Thyroid gland (tissue), 4 donors: ENCODE data around the gene AFG3L2. TPM values are rescaled to one million over a fixed set of nuclear protein-coding genes. Genes with fewer than 3 reads are reported as not detected.

ENCODE experiments used
- DNase-seq, 2 donors: peaks; one replicate each; pipeline ENCODE4 v3.0.0-alpha.2; 2019
- H3K27ac ChIP-seq, 3 donors: fragments of 200-600 bp; sonication (generic); 1 replicate in 2 of 3; 2 replicates in 1 of 3; pipeline ENCODE4 v1.5.1; 2016 to 2019; ENCODE audit warnings: mild to moderate bottlenecking in 1 of 3, moderate library complexity in 1 of 3
- H3K27me3 ChIP-seq: fragments of 200-600 bp; sonication (generic); one replicate; pipeline ENCODE4 v1.5.1; 2019
- H3K36me3 ChIP-seq, 2 donors: fragments of 200-600 bp; sonication (generic); one replicate each; pipeline ENCODE4 v1.5.1; 2016 to 2019
- H3K4me1 ChIP-seq, 2 donors: fragments of 200-600 bp; sonication (generic); one replicate each; pipeline ENCODE4 v1.5.1; 2017 to 2019
- H3K4me3 ChIP-seq, 3 donors: fragments of 200-600 bp; sonication (generic); replicated peaks in 1 of 3; 1 replicate in 2 of 3; 2 replicates in 1 of 3; pipeline ENCODE4 v1.5.1; 2016; ENCODE audit warnings: mild to moderate bottlenecking in 1 of 3
- H3K9me3 ChIP-seq: fragments of 200-600 bp; sonication (generic); one replicate; pipeline ENCODE4 v1.5.1; 2017
- POLR2A ChIP-seq, 2 donors: fragments of 450-650 bp; IDR thresholded peaks; one replicate each; pipeline ENCODE4 v1.6.1; 2017; ENCODE audit warnings: antibody characterized with exemption in 2 of 2, mild to moderate bottlenecking in 2 of 2, moderate library complexity in 1 of 2
- WGBS, 2 donors: methylation state at CpG; one replicate each; pipeline ENCODE4 v1.1.5; 2017; 5-methylcytosine and 5-hydroxymethylcytosine counted together
- intact Hi-C: fragments of 100-400 bp; cut with DNase I; formaldehyde crosslinking; loops from one replicate; pipeline ENCODE4 v1.15.1; 2023
- total RNA-seq, 4 donors: library from RNA; depleted of rRNA; stranded (reverse); fragments of >200 nt; gene quantifications; one replicate each; pipeline ENCODE4 v1.2.3, GENCODE V29; 2016
- TF ChIP-seq, protein P1 (sequence below), 6 experiments: fragments of 200-600 bp in 3 of 6; fragments of 450-650 bp in 3 of 6; sonication (generic) in 3 of 6; IDR thresholded peaks; one replicate each; pipeline ENCODE4 v1.5.1; 2016 to 2019; ENCODE audit warnings: antibody characterized with exemption in 6 of 6, mild to moderate bottlenecking in 2 of 6, inconsistent platforms in 1 of 6, moderate library complexity in 1 of 6

The AFG3L2 gene
- total RNA-seq, 4 donors from 2014 or later: 60.9 to 92.4 (median 84.7) TPM

DNA sequence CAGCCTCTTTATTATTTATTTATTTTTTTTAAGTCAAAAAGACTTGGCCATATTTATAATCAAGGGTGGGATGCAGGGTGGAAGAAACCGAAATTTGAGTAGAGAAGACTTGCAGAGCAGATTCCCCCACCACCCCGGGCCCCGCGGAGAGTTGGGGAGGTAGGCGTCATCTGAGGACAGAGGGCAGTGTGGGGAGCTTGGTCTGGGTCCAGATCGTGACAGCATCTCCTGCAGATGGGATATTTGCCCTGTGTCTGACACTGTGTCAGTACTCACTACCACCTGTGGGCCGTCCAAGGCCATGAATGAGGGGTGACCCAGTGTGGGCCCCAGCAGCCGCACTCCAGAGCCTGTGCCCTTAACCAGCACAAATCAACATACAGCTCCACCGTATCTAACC, 20.2 kb upstream of the AFG3L2 start:
- Histone ChIP-seq H3K27me3 (no peaks in the 10 kb centered on the region), H3K4me3 (no peak overlapping the region), H3K36me3 (no peaks in the 10 kb centered on the region), H3K27ac (no peak overlapping the region), H3K9me3 (no peaks in the 10 kb centered on the region), H3K4me1 (no peaks in the 10 kb centered on the region)
- WGBS, 2 donors: 89 to 96% methylated on average over 8 to 9 of the region's 9 CpGs
- intact Hi-C loops: loop anchor here (10.0 kb wide), 1 partner anchor 128 kb away; no protein-coding TSS in a partner anchor
- DNase-seq: no peak
- TF ChIP-seq, protein P1, sequence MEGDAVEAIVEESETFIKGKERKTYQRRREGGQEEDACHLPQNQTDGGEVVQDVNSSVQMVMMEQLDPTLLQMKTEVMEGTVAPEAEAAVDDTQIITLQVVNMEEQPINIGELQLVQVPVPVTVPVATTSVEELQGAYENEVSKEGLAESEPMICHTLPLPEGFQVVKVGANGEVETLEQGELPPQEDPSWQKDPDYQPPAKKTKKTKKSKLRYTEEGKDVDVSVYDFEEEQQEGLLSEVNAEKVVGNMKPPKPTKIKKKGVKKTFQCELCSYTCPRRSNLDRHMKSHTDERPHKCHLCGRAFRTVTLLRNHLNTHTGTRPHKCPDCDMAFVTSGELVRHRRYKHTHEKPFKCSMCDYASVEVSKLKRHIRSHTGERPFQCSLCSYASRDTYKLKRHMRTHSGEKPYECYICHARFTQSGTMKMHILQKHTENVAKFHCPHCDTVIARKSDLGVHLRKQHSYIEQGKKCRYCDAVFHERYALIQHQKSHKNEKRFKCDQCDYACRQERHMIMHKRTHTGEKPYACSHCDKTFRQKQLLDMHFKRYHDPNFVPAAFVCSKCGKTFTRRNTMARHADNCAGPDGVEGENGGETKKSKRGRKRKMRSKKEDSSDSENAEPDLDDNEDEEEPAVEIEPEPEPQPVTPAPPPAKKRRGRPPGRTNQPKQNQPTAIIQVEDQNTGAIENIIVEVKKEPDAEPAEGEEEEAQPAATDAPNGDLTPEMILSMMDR (IDR thresholded peaks at IDR 0.05): no peak
- TF ChIP-seq POLR2A (IDR thresholded peaks at IDR 0.05): no peak

DNA sequence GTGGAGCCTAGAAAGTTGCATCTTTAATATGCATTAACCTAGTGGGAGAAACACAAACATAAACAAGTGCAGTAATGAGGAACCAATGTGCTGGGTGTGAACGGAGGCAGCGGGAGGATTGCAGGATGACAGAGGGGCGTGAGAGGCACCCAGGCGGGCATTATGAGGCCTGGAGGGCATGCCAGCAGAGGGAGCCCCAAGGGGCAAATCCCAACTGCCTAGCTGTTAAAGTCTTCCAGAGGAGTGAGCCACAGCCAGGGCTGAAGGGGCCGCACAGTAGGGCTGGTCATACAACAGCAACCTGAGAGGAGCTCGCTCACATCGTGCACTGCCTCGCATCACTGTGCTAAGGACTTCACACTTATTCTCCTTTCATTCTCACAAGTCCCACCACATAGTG, 17.4 kb upstream of the AFG3L2 start:
- no peaks in the 10 kb centered on the region for H3K9me3 ChIP-seq
- no peak overlapping the region for H3K27ac ChIP-seq
- no peak overlapping the region for H3K4me3 ChIP-seq
- intact Hi-C loops: loop anchor here (10.0 kb wide), 1 partner anchor 130 kb away; no protein-coding TSS in a partner anchor
- no peak for DNase-seq
- no peaks in the 10 kb centered on the region for H3K27me3 ChIP-seq
- no peaks in the 10 kb centered on the region for H3K4me1 ChIP-seq
- WGBS, 2 donors: 58 to 75% methylated on average over 8 of the region's 8 CpGs
- no peaks in the 10 kb centered on the region for H3K36me3 ChIP-seq
- no peak for TF ChIP-seq POLR2A (IDR thresholded peaks at IDR 0.05)
- TF ChIP-seq, protein P1 (IDR thresholded peaks at IDR 0.05): peak in 1 of 6 experiments; percentile 18

DNA sequence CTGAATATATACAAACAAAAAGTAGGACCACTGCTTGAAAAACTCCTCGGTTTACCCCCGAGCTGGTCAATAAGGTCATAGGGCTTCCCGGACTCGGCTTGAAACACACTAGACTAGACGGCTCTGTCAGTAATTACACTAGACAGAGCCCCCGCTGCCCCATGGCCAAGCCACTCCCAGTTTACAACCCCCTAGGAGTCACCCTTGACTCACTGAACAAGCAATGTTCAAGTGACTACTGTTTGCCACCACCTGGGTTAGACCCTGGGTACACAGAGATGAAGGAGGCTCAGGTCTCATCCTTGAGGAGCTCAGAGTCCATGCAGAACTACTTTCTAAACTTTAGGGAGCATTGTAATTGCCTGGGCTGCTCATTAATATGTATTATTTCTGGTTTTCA, 17.0 kb upstream of the AFG3L2 start:
- Histone ChIP-seq H3K4me1 (no peaks in the 10 kb centered on the region), H3K4me3 (no peak overlapping the region), H3K27me3 (no peaks in the 10 kb centered on the region), H3K36me3 (no peaks in the 10 kb centered on the region), H3K9me3 (no peaks in the 10 kb centered on the region), H3K27ac (no peak overlapping the region)
- intact Hi-C loops: loop anchor here (2.0 to 10.0 kb wide), 2 partner anchors 131 to 267 kb away; no protein-coding TSS in a partner anchor
- DNase-seq: no peak
- 66 to 71% methylated on average over 6 of the region's 6 CpGs for WGBS, 2 donors
- TF ChIP-seq, protein P1 (IDR thresholded peaks at IDR 0.05): no peak
- TF ChIP-seq POLR2A (IDR thresholded peaks at IDR 0.05): no peak

DNA sequence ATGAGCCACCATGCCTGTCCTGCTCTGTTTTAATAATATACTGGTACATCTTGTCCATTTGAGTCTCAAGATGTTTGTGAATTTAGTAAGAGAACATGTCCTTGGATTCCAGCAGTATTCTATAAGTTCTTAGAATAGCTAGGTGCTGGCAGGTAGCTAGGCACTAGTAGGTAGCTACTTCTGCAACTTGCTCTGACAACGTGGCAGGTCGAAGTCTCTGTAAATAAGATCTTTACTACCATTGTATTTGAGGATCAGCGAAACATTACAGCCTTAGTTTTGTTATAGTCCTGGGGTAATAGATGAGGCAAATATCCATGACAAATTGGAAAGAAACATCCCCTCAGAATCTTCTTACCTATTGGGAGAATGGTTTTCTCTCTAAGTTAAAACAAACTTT, 16.5 kb upstream of the AFG3L2 start:
- H3K9me3 ChIP-seq: no peaks in the 10 kb centered on the region
- TF ChIP-seq POLR2A (IDR thresholded peaks at IDR 0.05): no peak
- TF ChIP-seq, protein P1 (IDR thresholded peaks at IDR 0.05): no peak
- H3K27ac ChIP-seq: no peak overlapping the region
- no peaks in the 10 kb centered on the region for H3K36me3 ChIP-seq
- 89 to 90% methylated on average over 3 of the region's 3 CpGs for WGBS, 2 donors
- DNase-seq: no peak
- intact Hi-C loops: loop anchor here (2.0 to 10.0 kb wide), 2 partner anchors 131 to 267 kb away; no protein-coding TSS in a partner anchor
- no peaks in the 10 kb centered on the region for H3K27me3 ChIP-seq
- no peak overlapping the region for H3K4me3 ChIP-seq
- no peaks in the 10 kb centered on the region for H3K4me1 ChIP-seq

DNA sequence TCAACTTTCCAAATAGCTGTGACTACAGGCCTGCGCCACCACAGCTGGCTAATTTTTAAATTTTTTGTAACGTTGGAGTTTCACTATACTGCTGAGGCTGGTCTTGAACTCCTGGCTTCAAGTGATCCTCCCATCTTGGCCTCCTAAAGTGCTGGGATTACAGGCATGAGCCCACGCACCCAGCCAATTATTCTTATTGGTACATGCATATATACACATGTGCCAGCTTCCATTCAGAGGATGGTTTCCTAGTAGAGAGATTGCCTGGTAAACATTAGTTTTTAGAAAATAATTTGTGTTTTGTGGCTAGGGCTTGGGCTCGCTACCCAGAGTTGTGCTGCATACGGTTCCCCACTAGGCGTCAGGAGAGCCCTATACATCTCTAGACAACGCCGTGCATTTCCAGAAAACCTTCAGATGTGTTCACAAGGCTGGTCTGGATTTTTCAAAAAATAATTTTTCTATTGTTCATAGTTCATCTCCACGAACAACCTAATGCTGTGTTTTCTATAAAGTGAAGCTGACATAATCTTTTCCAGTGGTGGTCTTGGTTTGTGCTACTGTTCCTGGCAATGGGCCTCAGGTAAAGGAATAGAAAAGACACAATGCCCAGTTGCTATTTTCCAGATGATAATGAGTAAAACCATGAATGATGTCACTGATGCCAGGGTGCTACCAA, 14.6 kb upstream of the AFG3L2 start:
- Histone ChIP-seq H3K9me3 (no peaks in the 10 kb centered on the region), H3K27me3 (no peaks in the 10 kb centered on the region), H3K4me1 (no peaks in the 10 kb centered on the region), H3K4me3 (no peak overlapping the region), H3K27ac (no peak overlapping the region), H3K36me3 (no peaks in the 10 kb centered on the region)
- 11 to 18% methylated on average over 9 of the region's 9 CpGs for WGBS, 2 donors
- intact Hi-C loops: loop anchor here (2.0 to 10.0 kb wide), 2 partner anchors 133 to 269 kb away; no protein-coding TSS in a partner anchor
- peak; percentile 61 to 64 for DNase-seq
- TF ChIP-seq POLR2A (IDR thresholded peaks at IDR 0.05): no peak
- TF ChIP-seq, protein P1 (IDR thresholded peaks at IDR 0.05): peak; percentile 79 to 93 (median 85)
